Trophoblast cell (in vitro differentiated cells and primary cell): ENCODE data around the gene ANKMY2.
A peak's percentile ranks its signal among the peaks of the same experiment; 100 is the strongest.

Experiments used
- DNase-seq, 2 donors: peaks; one replicate each; pipeline ENCODE4 v3.0.0-alpha.2; 2016
- H2AFZ ChIP-seq: 2 replicates; pipeline ENCODE4 v1.6.1; 2013; ENCODE audit warnings: low read length, moderate library complexity, mild to moderate bottlenecking; ENCODE audit not compliant: insufficient read depth, poor library complexity
- H2AK5ac ChIP-seq: 2 replicates; pipeline ENCODE4 v1.6.1; 2013; ENCODE audit warnings: mild to moderate bottlenecking, low read length
- H2BK120ac ChIP-seq: 2 replicates; pipeline ENCODE4 v1.6.1; 2013; ENCODE audit warnings: low read length, mild to moderate bottlenecking, moderate library complexity; ENCODE audit not compliant: insufficient read depth, poor library complexity
- H2BK12ac ChIP-seq: 2 replicates; pipeline ENCODE4 v1.6.1; 2013; ENCODE audit warnings: mild to moderate bottlenecking, low read length, moderate library complexity
- H2BK5ac ChIP-seq: 2 replicates; pipeline ENCODE4 v1.6.1; 2013; ENCODE audit warnings: low read length, low read depth, moderate library complexity, mild to moderate bottlenecking; ENCODE audit not compliant: poor library complexity
- H3K14ac ChIP-seq: 2 replicates; pipeline ENCODE4 v1.6.1; 2013; ENCODE audit warnings: mild to moderate bottlenecking, low read length
- H3K18ac ChIP-seq: 2 replicates; pipeline ENCODE4 v1.6.1; 2013; ENCODE audit warnings: mild to moderate bottlenecking, low read length
- H3K23ac ChIP-seq: 2 replicates; pipeline ENCODE4 v1.6.1; 2013; ENCODE audit warnings: low read length
- H3K27ac ChIP-seq: 2 replicates; pipeline ENCODE4 v1.5.1; 2013; ENCODE audit warnings: low read depth, mild to moderate bottlenecking, inconsistent platforms, low read length, moderate library complexity
- H3K27me3 ChIP-seq: 2 replicates; pipeline ENCODE4 v1.6.1; 2013; ENCODE audit warnings: inconsistent platforms, mild to moderate bottlenecking, low read length, moderate library complexity; ENCODE audit not compliant: insufficient read depth
- H3K36me3 ChIP-seq, 2 experiments: 1 replicate in 1 of 2; 2 replicates in 1 of 2; pipeline ENCODE4 v1.6.1; 2013; ENCODE audit warnings: low read length in 2 of 2, mild to moderate bottlenecking in 2 of 2, moderate library complexity in 1 of 2; ENCODE audit not compliant: insufficient read depth in 2 of 2, control insufficient read depth in 1 of 2
- H3K4ac ChIP-seq: 2 replicates; pipeline ENCODE4 v1.6.1; 2013; ENCODE audit warnings: low read depth, mild to moderate bottlenecking, low read length, moderate library complexity
- H3K4me1 ChIP-seq, 2 experiments: 1 replicate in 1 of 2; 2 replicates in 1 of 2; pipeline ENCODE4 v1.6.1; 2013; ENCODE audit warnings: low read length in 2 of 2, mild to moderate bottlenecking in 2 of 2, moderate library complexity in 1 of 2; ENCODE audit not compliant: insufficient read depth in 2 of 2, control insufficient read depth in 1 of 2
- H3K4me2 ChIP-seq: 2 replicates; pipeline ENCODE4 v1.6.1; 2013; ENCODE audit warnings: inconsistent platforms, mild to moderate bottlenecking, low read length, moderate library complexity
- H3K4me3 ChIP-seq: 2 replicates; pipeline ENCODE4 v1.5.1; 2013; ENCODE audit warnings: mild to moderate bottlenecking, low read depth, low read length, inconsistent platforms
- H3K79me1 ChIP-seq: one replicate; pipeline ENCODE4 v1.6.1; 2013; ENCODE audit warnings: low read length
- H3K79me2 ChIP-seq: 2 replicates; pipeline ENCODE4 v1.6.1; 2013; ENCODE audit warnings: low read length, mild to moderate bottlenecking; ENCODE audit not compliant: control insufficient read depth, insufficient read depth, poor library complexity
- H3K9ac ChIP-seq: 2 replicates; pipeline ENCODE4 v1.6.1; 2013; ENCODE audit warnings: mild to moderate bottlenecking, low read length
- H3K9me3 ChIP-seq: 2 replicates; pipeline ENCODE4 v1.6.1; 2013; ENCODE audit warnings: low read depth, mild to moderate bottlenecking, control low read depth, inconsistent platforms, low read length; ENCODE audit not compliant: insufficient read depth
- H4K12ac ChIP-seq: 2 replicates; pipeline ENCODE4 v1.6.1; 2013; ENCODE audit warnings: low read depth, mild to moderate bottlenecking, low read length, moderate library complexity
- H4K8ac ChIP-seq: 2 replicates; pipeline ENCODE4 v1.6.1; 2013; ENCODE audit warnings: low read depth, mild to moderate bottlenecking, low read length, moderate library complexity
- H4K91ac ChIP-seq: one replicate; pipeline ENCODE4 v1.6.1; 2013; ENCODE audit warnings: low read depth, mild to moderate bottlenecking, low read length, moderate library complexity
- WGBS: extraction: QIAGEN DNeasy Blood & Tissue Kit; methylation state at CpG from one replicate; pipeline ENCODE4 v1.1.7; 2013; ENCODE audit warnings: missing lambda C conversion rate; ENCODE audit not compliant: insufficient read length, insufficient coverage; ENCODE audit errors: extremely low coverage; 5-methylcytosine and 5-hydroxymethylcytosine counted together

The ANKMY2 gene

DNA sequence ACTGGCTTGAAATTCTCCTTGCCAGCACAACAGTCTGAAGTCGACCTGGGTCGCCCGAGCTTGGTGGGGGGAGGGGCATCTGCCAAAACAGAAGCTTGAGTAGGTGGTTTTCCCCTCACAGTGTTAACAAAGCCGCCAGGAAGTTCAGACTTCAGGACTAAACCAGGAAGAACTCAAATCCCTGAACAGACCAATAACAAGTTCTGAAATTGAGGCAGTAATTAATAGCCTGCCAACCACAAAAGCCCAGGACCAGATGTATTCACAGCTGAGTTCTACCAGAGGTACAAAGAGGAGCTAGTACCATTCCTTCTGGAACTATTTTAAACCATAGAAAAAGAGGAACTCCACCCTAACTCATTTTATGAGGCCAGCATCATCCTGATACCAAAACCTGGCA, 73.6 kb downstream of the ANKMY2 start:
- no peak overlapping the region for H3K14ac ChIP-seq
- H3K4me1 ChIP-seq = no peaks in the 10 kb centered on the region
- no peak overlapping the region for H3K9ac ChIP-seq
- no peak overlapping the region for H2AFZ ChIP-seq
- no peak for DNase-seq
- H4K8ac ChIP-seq = no peak overlapping the region
- no peaks in the 10 kb centered on the region for H3K36me3 ChIP-seq
- H2AK5ac ChIP-seq = no peak overlapping the region
- no peak overlapping the region for H2BK5ac ChIP-seq
- WGBS = no CpG with 5 or more reads among the region's 4 CpGs
- H2BK12ac ChIP-seq = no peak overlapping the region
- H3K9me3 ChIP-seq = no peaks in the 10 kb centered on the region
- H4K91ac ChIP-seq = no peak overlapping the region
- H3K23ac ChIP-seq = no peak overlapping the region
- no peak overlapping the region for H3K18ac ChIP-seq
- H3K4me3 ChIP-seq = no peak overlapping the region
- H3K27me3 ChIP-seq = no peaks in the 10 kb centered on the region
- H3K4me2 ChIP-seq = no peak overlapping the region
- H3K79me1 ChIP-seq = no peaks in the 10 kb centered on the region
- no peaks in the 10 kb centered on the region for H3K79me2 ChIP-seq
- no peak overlapping the region for H2BK120ac ChIP-seq
- H3K4ac ChIP-seq = no peak overlapping the region
- H3K27ac ChIP-seq = no peak overlapping the region
- no peak overlapping the region for H4K12ac ChIP-seq

DNA sequence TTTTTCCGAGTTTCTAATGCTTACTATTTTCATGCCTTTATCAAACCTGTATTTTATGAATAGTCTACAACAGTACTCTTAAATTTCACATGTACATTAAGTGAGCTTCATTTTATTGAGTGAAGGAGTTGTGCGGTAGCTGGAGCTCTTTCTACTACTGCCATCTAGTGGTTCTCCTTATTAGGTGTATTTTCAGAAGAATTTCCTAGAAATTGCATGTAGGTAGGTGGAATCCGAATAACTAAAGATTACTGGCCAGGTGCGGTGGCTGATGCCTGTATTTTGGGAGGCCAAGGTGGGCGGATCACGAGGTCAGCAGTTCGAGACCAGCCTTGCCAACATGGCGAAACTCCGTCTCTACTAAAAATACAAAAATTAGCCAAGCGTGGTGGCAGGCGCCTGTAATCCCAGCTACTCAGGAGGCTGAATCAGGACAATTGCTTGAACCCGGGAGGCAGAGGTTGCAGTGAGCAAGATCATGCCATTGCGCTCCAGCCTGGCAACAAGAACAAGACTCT, 80.6 kb downstream of the ANKMY2 start:
- Histone ChIP-seq H3K79me2 (no peaks in the 10 kb centered on the region), H2BK12ac (no peak overlapping the region), H3K4ac (no peak overlapping the region), H2BK120ac (no peak overlapping the region), H3K18ac (no peak overlapping the region), H3K79me1 (no peaks in the 10 kb centered on the region), H4K8ac (no peak overlapping the region), H2AK5ac (no peak overlapping the region), H2BK5ac (no peak overlapping the region), H3K4me3 (no peak overlapping the region), H4K12ac (no peak overlapping the region), H3K9ac (no peak overlapping the region), H3K27me3 (no peaks in the 10 kb centered on the region), H3K27ac (no peak overlapping the region), H3K4me1 (peaks cover 0 to 1% of the 10 kb centered on the region in 2 experiments), H3K14ac (no peak overlapping the region), H4K91ac (no peak overlapping the region), H3K23ac (no peak overlapping the region), H3K4me2 (no peak overlapping the region), H3K9me3 (no peaks in the 10 kb centered on the region), H3K36me3 (no peaks in the 10 kb centered on the region), H2AFZ (no peak overlapping the region)
- WGBS = no CpG with 5 or more reads among the region's 13 CpGs
- DNase-seq = peak; percentile 3 to 78

DNA sequence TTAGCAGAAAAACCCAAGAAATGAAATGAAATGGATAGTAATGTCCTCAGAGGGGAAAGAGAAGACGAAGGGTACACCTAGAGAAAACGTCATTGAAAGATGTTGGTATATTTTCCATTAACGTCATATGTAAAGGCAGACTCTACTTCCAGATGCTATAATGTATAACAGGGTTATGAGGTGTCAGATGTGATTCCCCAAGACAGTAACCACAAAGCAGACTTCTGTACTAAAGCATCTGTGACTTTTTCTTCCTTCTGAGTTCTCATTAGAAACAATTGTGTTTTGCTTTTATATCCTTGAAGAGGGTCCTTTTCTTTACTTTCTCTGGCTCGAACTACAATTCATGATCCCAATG, 81.6 kb downstream of the ANKMY2 start:
- H4K91ac ChIP-seq = no peak overlapping the region
- no peak overlapping the region for H2BK5ac ChIP-seq
- no peak overlapping the region for H2BK120ac ChIP-seq
- H3K79me1 ChIP-seq = no peaks in the 10 kb centered on the region
- H4K12ac ChIP-seq = no peak overlapping the region
- no CpG with 5 or more reads among the region's 4 CpGs for WGBS
- no peak overlapping the region for H2AK5ac ChIP-seq
- no peak overlapping the region for H3K4me3 ChIP-seq
- no peak overlapping the region for H3K14ac ChIP-seq
- no peak overlapping the region for H3K18ac ChIP-seq
- H3K4ac ChIP-seq = no peak overlapping the region
- peaks cover 0 to 1% of the 10 kb centered on the region in 2 experiments for H3K4me1 ChIP-seq
- no peak overlapping the region for H2BK12ac ChIP-seq
- H3K9me3 ChIP-seq = no peaks in the 10 kb centered on the region
- H3K27ac ChIP-seq = no peak overlapping the region
- H3K79me2 ChIP-seq = no peaks in the 10 kb centered on the region
- no peaks in the 10 kb centered on the region for H3K27me3 ChIP-seq
- H3K9ac ChIP-seq = no peak overlapping the region
- H3K4me2 ChIP-seq = no peak overlapping the region
- H3K23ac ChIP-seq = no peak overlapping the region
- H4K8ac ChIP-seq = no peak overlapping the region
- H3K36me3 ChIP-seq = no peaks in the 10 kb centered on the region
- DNase-seq = no peak
- no peak overlapping the region for H2AFZ ChIP-seq

DNA sequence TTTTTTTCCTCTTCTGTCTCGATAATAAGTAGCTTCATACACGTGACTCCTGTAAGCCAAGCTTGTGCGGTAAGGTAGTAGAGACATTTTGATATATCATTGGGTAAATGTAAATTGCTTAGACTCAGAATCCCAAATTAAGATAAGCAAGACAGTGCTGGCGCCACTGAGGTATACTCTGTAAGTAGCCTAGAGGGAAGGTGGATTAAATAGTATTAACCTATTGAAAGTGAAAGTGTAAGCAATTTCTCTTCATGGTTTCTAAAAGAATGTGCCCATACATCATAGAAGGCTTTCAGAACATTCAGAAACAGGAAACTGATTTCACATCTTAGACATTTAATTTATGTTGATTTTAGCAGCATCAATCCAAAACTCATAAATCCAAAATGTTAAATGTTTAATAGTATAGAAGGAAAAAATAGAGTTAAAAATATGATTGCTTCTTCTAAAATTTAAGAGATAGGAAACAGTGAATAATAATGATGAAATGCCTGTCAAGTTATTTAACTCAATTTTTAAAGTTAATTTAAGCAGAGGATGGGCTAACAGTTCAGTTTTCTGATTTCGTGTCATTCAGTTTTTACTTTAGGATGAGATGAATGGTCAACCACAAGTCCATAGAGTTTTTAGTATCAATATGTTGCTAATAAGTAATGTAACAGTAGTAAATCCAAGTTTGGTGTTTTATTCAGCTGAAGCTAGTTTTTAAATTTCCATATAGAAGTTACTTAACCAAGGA, 82.1 kb downstream of the ANKMY2 start:
- no peaks in the 10 kb centered on the region for H3K79me1 ChIP-seq

More for the DNA sequence above, 82.1 kb downstream of the ANKMY2 start:
- Histone ChIP-seq H2AFZ (no peak overlapping the region), H3K36me3 (no peaks in the 10 kb centered on the region), H3K4ac (no peak overlapping the region), H2BK120ac (no peak overlapping the region), H3K18ac (no peak overlapping the region), H4K8ac (no peak overlapping the region), H3K4me1 (peaks cover 0 to 1% of the 10 kb centered on the region in 2 experiments), H3K14ac (no peak overlapping the region), H3K9me3 (no peaks in the 10 kb centered on the region), H2AK5ac (no peak overlapping the region), H2BK12ac (no peak overlapping the region), H3K27ac (no peak overlapping the region), H3K9ac (no peak overlapping the region), H3K23ac (no peak overlapping the region), H3K79me2 (no peaks in the 10 kb centered on the region), H3K4me3 (no peak overlapping the region), H4K12ac (no peak overlapping the region), H4K91ac (no peak overlapping the region), H3K4me2 (no peak overlapping the region), H2BK5ac (no peak overlapping the region), H3K27me3 (no peaks in the 10 kb centered on the region)
- WGBS = no CpG with 5 or more reads among the region's 5 CpGs
- no peak for DNase-seq
